HEK293 (cell line): ENCODE data around the gene CSF1.

Source experiments
- CTCF ChIA-PET: fragments of 350-600 bp; formaldehyde crosslinking; extraction: SDS; loops from one replicate; lab custom pipeline; 2021; ENCODE audit warnings: antibody characterized with exemption; lab: Yijun Ruan, JAX
- POLR2A ChIA-PET: fragments of 300-600 bp; formaldehyde crosslinking; extraction: SDS; loops from one replicate; lab custom pipeline; 2020; ENCODE audit warnings: antibody characterized with exemption, inconsistent platforms; lab: Yijun Ruan, JAX
- H3K27ac ChIP-seq: fragments of 200-500 bp; sonication (Bioruptor generic); 2 replicates; pipeline ENCODE4 v1.5.1; 2014; ENCODE audit warnings: low read depth, low read length, control low read depth, inconsistent platforms; ENCODE audit errors: extremely low read depth
- H3K36me3 ChIP-seq, 2 experiments: fragments of 200-500 bp in 1 of 2; sonication (Bioruptor generic) in 1 of 2; 1 replicate in 1 of 2; 2 replicates in 1 of 2; pipeline ENCODE4 v1.5.1; 2014 to 2017; ENCODE audit warnings: inconsistent platforms in 2 of 2, low read length in 2 of 2; ENCODE audit not compliant: control insufficient read depth in 2 of 2, insufficient read depth in 1 of 2
- H3K4me1 ChIP-seq: fragments of 200-500 bp; sonication (Bioruptor generic); 2 replicates; pipeline ENCODE4 v1.5.1; 2014; ENCODE audit warnings: mild to moderate bottlenecking, low read length, inconsistent platforms; ENCODE audit not compliant: control insufficient read depth, insufficient read depth
- H3K4me3 ChIP-seq: 2 replicates; pipeline ENCODE4 v1.5.1; 2011; ENCODE audit warnings: low read depth, mild to moderate bottlenecking, control low read depth, low read length, moderate library complexity
- H3K9me3 ChIP-seq: fragments of 200-500 bp; sonication (Bioruptor generic); 2 replicates; pipeline ENCODE4 v1.5.1; 2014; ENCODE audit warnings: low read depth, low read length, inconsistent platforms; ENCODE audit not compliant: control insufficient read depth, insufficient read depth
- BCL11A ChIP-seq: fragments of 450-650 bp; formaldehyde crosslinking; IDR thresholded peaks from 2 replicates; pipeline ENCODE4 v1.5.1; 2016; ENCODE audit warnings: low read depth, missing biosample characterization, missing genetic modification characterization
- FEZF1 ChIP-seq: fragments of 450-650 bp; formaldehyde crosslinking; IDR thresholded peaks from 2 replicates; pipeline ENCODE4 v1.5.1; 2016; ENCODE audit warnings: missing biosample characterization, missing genetic modification characterization
- HOXD13 ChIP-seq: sonication (generic); formaldehyde crosslinking; IDR thresholded peaks from 2 replicates; pipeline ENCODE4 v1.8.0; 2022; ENCODE audit warnings: missing genetic modification reagents, borderline replicate concordance
- MYNN ChIP-seq: fragments of 450-650 bp; formaldehyde crosslinking; IDR thresholded peaks from 2 replicates; pipeline ENCODE4 v1.5.1; 2016; ENCODE audit warnings: missing biosample characterization, missing genetic modification characterization, borderline replicate concordance
- SETDB1 ChIP-seq: IDR thresholded peaks from one replicate; pipeline ENCODE4 v1.6.1; 2017; ENCODE audit warnings: mild to moderate bottlenecking, low read length, moderate library complexity, mixed read lengths; ENCODE audit not compliant: insufficient read length
- TCF7L2 ChIP-seq: IDR thresholded peaks from 2 replicates; pipeline ENCODE4 v1.6.1; 2011; ENCODE audit warnings: low read depth, mild to moderate bottlenecking, inconsistent platforms, low read length, moderate library complexity, borderline replicate concordance
- YY1 ChIP-seq: fragments of 450-650 bp; formaldehyde crosslinking; IDR thresholded peaks from 2 replicates; pipeline ENCODE4 v1.5.1; 2018; ENCODE audit warnings: missing biosample characterization, missing genetic modification characterization
- ZBTB6 ChIP-seq: fragments of 450-650 bp; formaldehyde crosslinking; IDR thresholded peaks from 2 replicates; pipeline ENCODE4 v1.5.1; 2017; ENCODE audit warnings: missing biosample characterization, missing genetic modification characterization
- ZFHX2 ChIP-seq: fragments of 450-650 bp; formaldehyde crosslinking; conservative IDR thresholded peaks from 2 replicates; pipeline ENCODE4 v1.5.1; 2016; ENCODE audit warnings: missing biosample characterization, missing genetic modification characterization
- ZIC2 ChIP-seq: fragments of 450-650 bp; formaldehyde crosslinking; IDR thresholded peaks from 2 replicates; pipeline ENCODE4 v1.5.1; 2016; ENCODE audit warnings: missing biosample characterization, missing genetic modification characterization
- ZNF10 ChIP-seq: fragments of 450-650 bp; formaldehyde crosslinking; IDR thresholded peaks from 2 replicates; pipeline ENCODE4 v1.5.1; 2017; ENCODE audit warnings: missing biosample characterization, missing genetic modification characterization
- ZNF18 ChIP-seq: fragments of 450-650 bp; formaldehyde crosslinking; IDR thresholded peaks from 2 replicates; pipeline ENCODE4 v1.5.1; 2016; ENCODE audit warnings: missing biosample characterization, missing genetic modification characterization
- ZNF214 ChIP-seq: fragments of 450-650 bp; formaldehyde crosslinking; IDR thresholded peaks from 2 replicates; pipeline ENCODE4 v1.5.1; 2017; ENCODE audit warnings: missing biosample characterization, mild to moderate bottlenecking, missing genetic modification characterization, borderline replicate concordance
- ZNF26 ChIP-seq: fragments of 450-650 bp; formaldehyde crosslinking; IDR thresholded peaks from 2 replicates; pipeline ENCODE4 v1.5.1; 2016; ENCODE audit warnings: missing biosample characterization, missing genetic modification characterization
- ZNF280D ChIP-seq: fragments of 450-650 bp; formaldehyde crosslinking; IDR thresholded peaks from 2 replicates; pipeline ENCODE4 v1.5.1; 2016; ENCODE audit warnings: missing biosample characterization, missing genetic modification characterization
- ZNF292 ChIP-seq: fragments of 450-650 bp; formaldehyde crosslinking; IDR thresholded peaks from 2 replicates; pipeline ENCODE4 v1.5.1; 2016; ENCODE audit warnings: low read depth, missing biosample characterization, missing genetic modification characterization, borderline replicate concordance
- ZNF48 ChIP-seq: fragments of 450-650 bp; formaldehyde crosslinking; IDR thresholded peaks from 2 replicates; pipeline ENCODE4 v1.5.1; 2016; ENCODE audit warnings: missing biosample characterization, missing genetic modification characterization
- ZNF664 ChIP-seq: fragments of 450-650 bp; formaldehyde crosslinking; IDR thresholded peaks from 2 replicates; pipeline ENCODE4 v1.5.1; 2016; ENCODE audit warnings: missing biosample characterization, missing genetic modification characterization
- ZNF768 ChIP-seq: fragments of 450-650 bp; formaldehyde crosslinking; IDR thresholded peaks from 2 replicates; pipeline ENCODE4 v1.5.1; 2018; ENCODE audit warnings: missing biosample characterization, mild to moderate bottlenecking, missing genetic modification characterization
- ZSCAN18 ChIP-seq: fragments of 450-650 bp; formaldehyde crosslinking; IDR thresholded peaks from 2 replicates; pipeline ENCODE4 v1.5.1; 2016; ENCODE audit warnings: missing biosample characterization, missing genetic modification characterization
- ZSCAN30 ChIP-seq: fragments of 450-650 bp; IDR thresholded peaks from 2 replicates; pipeline ENCODE4 v1.5.1; 2018; ENCODE audit warnings: missing biosample characterization, mild to moderate bottlenecking, missing genetic modification characterization, moderate library complexity

The CSF1 gene

GRCh38 chr1:109886827-109887226, 23.8 kb upstream of the CSF1 start (continued):
- no peak for TF ChIP-seq ZNF18 (tag by site-specific recombination)
- TF ChIP-seq ZSCAN18 (tag by site-specific recombination): no peak
- TF ChIP-seq, all 188 proteins: peak for 0

GRCh38 chr1:109887271-109887670, 23.4 kb upstream of the CSF1 start:
- TF ChIP-seq FEZF1: no peak
- TF ChIP-seq SETDB1: no peak
- no peak for TF ChIP-seq YY1
- TF ChIP-seq ZNF768: no peak
- no peak for TF ChIP-seq ZNF292 (tag by site-specific recombination)
- no peak for TF ChIP-seq BCL11A (tag by site-specific recombination)
- no peak for TF ChIP-seq ZNF280D (tag by site-specific recombination)
- no peak for TF ChIP-seq TCF7L2
- TF ChIP-seq ZSCAN30 (tag by site-specific recombination): no peak
- no peak for TF ChIP-seq ZNF10 (tag by site-specific recombination)
- TF ChIP-seq ZNF48 (tag by site-specific recombination): no peak
- no peak for TF ChIP-seq ZNF26 (tag by site-specific recombination)
- no peak for TF ChIP-seq ZFHX2 (tag by site-specific recombination)
- no peak for TF ChIP-seq ZBTB6 (tag by site-specific recombination)
- no peak for TF ChIP-seq ZNF214 (tag by site-specific recombination)
- no peak for TF ChIP-seq ZNF664 (tag by site-specific recombination)
- TF ChIP-seq MYNN (tag by site-specific recombination): no peak
- no peak for TF ChIP-seq HOXD13 (CRISPR knock-in tag)
- no peak for TF ChIP-seq ZIC2 (tag by site-specific recombination)
- Histone ChIP-seq H3K36me3 (no peaks in the 10 kb centered on the region), H3K4me3 (no peak overlapping the region), H3K9me3 (no peaks in the 10 kb centered on the region), H3K27ac (no peak overlapping the region), H3K4me1 (no peaks in the 10 kb centered on the region)
- ChIA-PET CTCF (no interaction called here), POLR2A (no interaction called here)
